Natural killer cell (primary cell): ENCODE measurements around the gene IL36B. TPM values are rescaled to one million over a fixed set of nuclear protein-coding genes. Genes with fewer than 3 reads are reported as not detected.
A peak's percentile ranks its signal among the peaks of the same experiment; 100 is the strongest.

ENCODE experiments used
- ATAC-seq, 3 donors: fragments of 150-1000 bp in 2 of 3; fragments of 200-7000 bp in 1 of 3; cut with Tn5 transposase; 1 replicate in 1 of 3; 2 replicates in 2 of 3; pipeline ENCODE4 v1.10.0; 2021; ENCODE audit warnings: mild to moderate bottlenecking in 2 of 3, moderate library complexity in 2 of 3
- DNase-seq, 2 donors: peaks; one replicate each; pipeline versions ENCODE4 v3.0.0 to v3.0.0-alpha.2; 2013 to 2021; ENCODE audit warnings: mixed read lengths in 1 of 2
- H3K27ac ChIP-seq: one replicate; pipeline ENCODE4 v1.5.1; 2013; ENCODE audit warnings: mild to moderate bottlenecking, low read length
- H3K27me3 ChIP-seq: one replicate; pipeline ENCODE4 v1.6.1; 2013; ENCODE audit warnings: low read length; ENCODE audit not compliant: control insufficient read depth, insufficient read depth
- H3K36me3 ChIP-seq: one replicate; pipeline ENCODE4 v1.6.1; 2013; ENCODE audit warnings: low read length; ENCODE audit not compliant: control insufficient read depth, insufficient read depth
- H3K4me1 ChIP-seq: one replicate; pipeline ENCODE4 v1.6.1; 2013; ENCODE audit warnings: low read length; ENCODE audit not compliant: control insufficient read depth, insufficient read depth
- H3K4me3 ChIP-seq: one replicate; pipeline ENCODE4 v1.5.1; 2013; ENCODE audit warnings: low read length
- H3K9me3 ChIP-seq: one replicate; pipeline ENCODE4 v1.6.1; 2013; ENCODE audit warnings: low read length; ENCODE audit not compliant: control insufficient read depth, insufficient read depth
- H3K27ac Mint-ChIP-seq, 2 donors: one replicate each; pipeline ENCODE4 v1.8.0; 2022; ENCODE audit warnings: mild to moderate bottlenecking in 2 of 2, mixed read lengths in 2 of 2, moderate library complexity in 1 of 2
- H3K27me3 Mint-ChIP-seq, 2 donors: one replicate each; pipeline ENCODE4 v1.8.0; 2022; ENCODE audit warnings: low read depth in 2 of 2, mixed read lengths in 2 of 2
- H3K36me3 Mint-ChIP-seq: one replicate; pipeline ENCODE4 v1.8.0; 2022; ENCODE audit warnings: mixed read lengths
- H3K4me1 Mint-ChIP-seq, 2 donors: one replicate each; pipeline ENCODE4 v1.8.0; 2022; ENCODE audit warnings: mixed read lengths in 2 of 2
- H3K4me3 Mint-ChIP-seq: one replicate; pipeline ENCODE4 v1.8.0; 2022; ENCODE audit warnings: mild to moderate bottlenecking, moderate library complexity, mixed read lengths
- H3K9me3 Mint-ChIP-seq, 2 donors: one replicate each; pipeline ENCODE4 v1.8.0; 2022; ENCODE audit warnings: mixed read lengths in 2 of 2
- CTCF ChIP-seq: fragments of 200-600 bp; IDR thresholded peaks from one replicate; pipeline ENCODE4 v1.8.0; 2022; ENCODE audit warnings: antibody characterized with exemption
- WGBS: methylation state at CpG from one replicate; pipeline ENCODE4 v1.1.7; 2013; ENCODE audit warnings: missing lambda C conversion rate; ENCODE audit not compliant: insufficient coverage; 5-methylcytosine and 5-hydroxymethylcytosine counted together
- intact Hi-C: fragments of 100-400 bp; cut with micrococcal nuclease; formaldehyde crosslinking; loops from one replicate; pipeline ENCODE4 v1.14.2; 2022
- total RNA-seq, 4 donors: library from RNA; stranded (reverse); fragments of 120-200 nt in 1 of 4; gene quantifications; one replicate each; pipeline versions ENCODE4 v1.2.3 to v1.2.4, GENCODE V29; 2013 to 2022

Gene IL36B
- total RNA-seq, 3 donors from 2014 or later (not counting 1 experiment from before 2014, with no cell fraction given) = not detected

- Histone ChIP-seq H3K9me3 (no peaks in the 10 kb centered on the region), H3K27ac (no peak overlapping the region), H3K27me3 (no peaks in the 10 kb centered on the region), H3K36me3 (no peaks in the 10 kb centered on the region), H3K4me1 (no peaks in the 10 kb centered on the region), H3K4me3 (no peak overlapping the region)
- H3K4me1 Mint-ChIP-seq = no peaks in the 10 kb centered on the region
- TF ChIP-seq CTCF = peak; percentile 29
- H3K9me3 Mint-ChIP-seq = no peaks in the 10 kb centered on the region
- H3K36me3 Mint-ChIP-seq = no peaks in the 10 kb centered on the region
- WGBS = 68% methylated on average over 2 of the region's 5 CpGs
- DNase-seq (peak in 1 of 2 donors; percentile 41), ATAC-seq (peak; percentile 31 to 59 (median 57))
- H3K27ac Mint-ChIP-seq = no peak overlapping the region
- intact Hi-C loops = no loop called here
- H3K4me3 Mint-ChIP-seq = no peak overlapping the region
- H3K27me3 Mint-ChIP-seq = peaks cover 0 to 6% of the 10 kb centered on the region in 2 donors
Measured at GRCh38 chr2:113084249-113085000, 31.8 kb upstream of the IL36B start.

GRCh38 chr2:113083296-113083695 lies 30.6 kb upstream of the IL36B start:
- WGBS = 48% methylated on average over 7 of the region's 8 CpGs
- no peaks in the 10 kb centered on the region for H3K9me3 Mint-ChIP-seq
- no peak overlapping the region for H3K27ac ChIP-seq
- no peak overlapping the region for H3K4me3 Mint-ChIP-seq
- H3K4me3 ChIP-seq = no peak overlapping the region
- H3K36me3 ChIP-seq = no peaks in the 10 kb centered on the region
- DNase-seq = no peak
- H3K27me3 ChIP-seq = no peaks in the 10 kb centered on the region
- H3K4me1 Mint-ChIP-seq = no peaks in the 10 kb centered on the region
- H3K27me3 Mint-ChIP-seq = peaks cover 0 to 6% of the 10 kb centered on the region in 2 donors
- ATAC-seq = no peak
- no peaks in the 10 kb centered on the region for H3K4me1 ChIP-seq
- no peaks in the 10 kb centered on the region for H3K36me3 Mint-ChIP-seq
- H3K9me3 ChIP-seq = no peaks in the 10 kb centered on the region
- no peak overlapping the region for H3K27ac Mint-ChIP-seq
- TF ChIP-seq CTCF = no peak
- intact Hi-C loops = no loop called here

GRCh38 chr2:113081488-113082210 lies 29.0 kb upstream of the IL36B start:
- Mint-ChIP-seq H3K9me3 (no peaks in the 10 kb centered on the region), H3K36me3 (no peaks in the 10 kb centered on the region), H3K27me3 (peaks cover 0 to 10% of the 10 kb centered on the region in 2 donors), H3K4me3 (no peak overlapping the region), H3K27ac (no peak overlapping the region), H3K4me1 (no peaks in the 10 kb centered on the region)
- DNase-seq (no peak), ATAC-seq (no peak)
- 84% methylated on average over 2 of the region's 2 CpGs for WGBS
- Histone ChIP-seq H3K9me3 (no peaks in the 10 kb centered on the region), H3K27ac (no peak overlapping the region), H3K4me3 (no peak overlapping the region), H3K36me3 (no peaks in the 10 kb centered on the region), H3K27me3 (no peaks in the 10 kb centered on the region), H3K4me1 (no peaks in the 10 kb centered on the region)
- intact Hi-C loops = no loop called here
- TF ChIP-seq CTCF = no peak
